Esophagus muscularis mucosa (tissue), 4 donors: ENCODE measurements around the gene PYURF. TPM values are rescaled to one million over a fixed set of nuclear protein-coding genes. Genes with fewer than 3 reads are reported as not detected.
"Not testable (repeated sequence)": the region's sequence is repeated elsewhere in the genome, so short reads cannot be mapped to it uniquely, and the experiment has no call there.

ENCODE experiments used
- DNase-seq: peaks from one replicate; pipeline ENCODE4 v3.0.0-alpha.2; 2017; ENCODE audit errors: extremely low spot score
- H3K27ac ChIP-seq, 4 donors: fragments of 200-600 bp; sonication (generic); replicated peaks in 1 of 4; 1 replicate in 3 of 4; 2 replicates in 1 of 4; pipeline ENCODE4 v1.5.1; 2016 to 2019; ENCODE audit warnings: mild to moderate bottlenecking in 1 of 4
- H3K27me3 ChIP-seq, 4 donors: fragments of 200-600 bp; sonication (generic); one replicate each; pipeline versions ENCODE4 v1.5.1 to v1.6.0; 2016 to 2019
- H3K36me3 ChIP-seq, 4 donors: fragments of 200-600 bp; sonication (generic); one replicate each; pipeline ENCODE4 v1.5.1; 2016 to 2019
- H3K4me1 ChIP-seq, 4 donors: fragments of 200-600 bp; sonication (generic); one replicate each; pipeline ENCODE4 v1.5.1; 2016 to 2019
- H3K4me3 ChIP-seq, 4 donors: fragments of 200-600 bp; sonication (generic); 1 replicate in 2 of 4; 2 replicates in 2 of 4; pipeline ENCODE4 v1.5.1; 2016 to 2019; ENCODE audit warnings: mild to moderate bottlenecking in 4 of 4, moderate library complexity in 1 of 4
- H3K9me3 ChIP-seq, 4 donors: fragments of 200-600 bp; sonication (generic); 1 replicate in 3 of 4; 2 replicates in 1 of 4; pipeline ENCODE4 v1.5.1; 2016 to 2019
- CTCF ChIP-seq, 3 experiments: fragments of 200-600 bp in 2 of 3; fragments of 450-650 bp in 1 of 3; sonication (generic) in 2 of 3; IDR thresholded peaks; one replicate each; pipeline ENCODE4 v1.5.1; 2017 to 2019; ENCODE audit warnings: antibody characterized with exemption in 3 of 3, mild to moderate bottlenecking in 2 of 3, moderate library complexity in 1 of 3
- EP300 ChIP-seq: sonication (generic); formaldehyde crosslinking; IDR thresholded peaks from one replicate; pipeline ENCODE4 v1.6.1; 2017; ENCODE audit warnings: antibody characterized with exemption
- POLR2A ChIP-seq: fragments of 450-650 bp; IDR thresholded peaks from one replicate; pipeline ENCODE4 v1.6.1; 2017; ENCODE audit warnings: antibody characterized with exemption, moderate library complexity, mild to moderate bottlenecking, low read depth
- POLR2AphosphoS5 ChIP-seq, 2 donors: sonication (generic); formaldehyde crosslinking; IDR thresholded peaks; one replicate each; pipeline ENCODE4 v1.6.1; 2017; ENCODE audit warnings: antibody characterized with exemption in 2 of 2
- WGBS: methylation state at CpG from one replicate; pipeline ENCODE4 v1.1.5; 2018; 5-methylcytosine and 5-hydroxymethylcytosine counted together
- intact Hi-C: fragments of 100-400 bp; cut with DNase I; formaldehyde crosslinking; loops from one replicate; pipeline ENCODE4 v1.15.1; 2023
- total RNA-seq, 4 donors: library from RNA; depleted of rRNA; stranded (reverse); fragments of >200 nt; gene quantifications; one replicate each; pipeline versions ENCODE4 v1.1.0 to v1.2.1, GENCODE V29; 2016

PYURF gene
- total RNA-seq, 4 donors from 2014 or later: 65.2 to 95.9 (median 80.3) TPM

- 33% methylated on average over 6 of the region's 9 CpGs for WGBS
- not testable (repeated sequence) for H3K36me3 ChIP-seq, H3K4me3 ChIP-seq, H3K9me3 ChIP-seq, H3K27me3 ChIP-seq, H3K4me1 ChIP-seq, H3K27ac ChIP-seq, DNase-seq
- intact Hi-C loops: loop anchor here (1.0 to 10.0 kb wide), 3 partner anchors 48 to 485 kb away; no protein-coding TSS in a partner anchor
- peak; percentile 63 to 79 (median 74) for TF ChIP-seq CTCF (IDR thresholded peaks at IDR 0.05)
Observed at GRCh38 chr4:88539322-88540068, 15.9 kb upstream of the PYURF start.

GRCh38 chr4:88537709-88538108, 14.1 kb upstream of the PYURF start:
- TF ChIP-seq EP300 (no peak), POLR2AphosphoS5 (IDR thresholded peaks at IDR 0.05) (no peak), POLR2A (no peak), CTCF (IDR thresholded peaks at IDR 0.05) (no peak)
- intact Hi-C loops: loop anchor here (5.0 to 10.0 kb wide), 2 partner anchors 50 to 487 kb away; no protein-coding TSS in a partner anchor
- Histone ChIP-seq H3K27ac (no peak overlapping the region), H3K36me3 (no peaks in the 10 kb centered on the region), H3K4me3 (no peak overlapping the region), H3K27me3 (no peaks in the 10 kb centered on the region), H3K4me1 (peaks cover 0 to 9% (median 5%) of the 10 kb centered on the region in 4 donors), H3K9me3 (no peaks in the 10 kb centered on the region)
- 95% methylated on average over 1 of the region's 1 CpG for WGBS
- DNase-seq: no peak

- H3K27ac ChIP-seq: no peak overlapping the region
- H3K27me3 ChIP-seq: no peaks in the 10 kb centered on the region
- H3K4me3 ChIP-seq: no peak overlapping the region
- TF ChIP-seq EP300 (no peak), POLR2A (no peak), POLR2AphosphoS5 (IDR thresholded peaks at IDR 0.05) (no peak)
- H3K4me1 ChIP-seq: peaks cover 0 to 9% (median 5%) of the 10 kb centered on the region in 4 donors
- H3K9me3 ChIP-seq: no peaks in the 10 kb centered on the region
- H3K36me3 ChIP-seq: no peaks in the 10 kb centered on the region
- intact Hi-C loops: loop anchor here (5.0 to 10.0 kb wide), 2 partner anchors 52 to 490 kb away; no protein-coding TSS in a partner anchor
- WGBS: 86% methylated on average over 2 of the region's 2 CpGs
- DNase-seq: no peak
Observed at GRCh38 chr4:88535090-88535755, 11.6 kb upstream of the PYURF start.

GRCh38 chr4:88533937-88534750, 10.6 kb upstream of the PYURF start:
- Histone ChIP-seq H3K4me3 (no peak overlapping the region), H3K27me3 (no peaks in the 10 kb centered on the region), H3K36me3 (no peaks in the 10 kb centered on the region), H3K27ac (no peak overlapping the region), H3K9me3 (no peaks in the 10 kb centered on the region), H3K4me1 (peaks cover 0 to 6% (median under 1%) of the 10 kb centered on the region in 4 donors)
- 57% methylated on average over 4 of the region's 4 CpGs for WGBS
- TF ChIP-seq CTCF (IDR thresholded peaks at IDR 0.05) (no peak), POLR2AphosphoS5 (IDR thresholded peaks at IDR 0.05) (no peak), EP300 (no peak), POLR2A (no peak)
- DNase-seq: no peak
- intact Hi-C loops: loop anchor here (10.0 kb wide), 1 partner anchor 491 kb away; no protein-coding TSS in a partner anchor
